ENCODE measurements around the gene LDLRAD3.

The LDLRAD3 gene

DNA sequence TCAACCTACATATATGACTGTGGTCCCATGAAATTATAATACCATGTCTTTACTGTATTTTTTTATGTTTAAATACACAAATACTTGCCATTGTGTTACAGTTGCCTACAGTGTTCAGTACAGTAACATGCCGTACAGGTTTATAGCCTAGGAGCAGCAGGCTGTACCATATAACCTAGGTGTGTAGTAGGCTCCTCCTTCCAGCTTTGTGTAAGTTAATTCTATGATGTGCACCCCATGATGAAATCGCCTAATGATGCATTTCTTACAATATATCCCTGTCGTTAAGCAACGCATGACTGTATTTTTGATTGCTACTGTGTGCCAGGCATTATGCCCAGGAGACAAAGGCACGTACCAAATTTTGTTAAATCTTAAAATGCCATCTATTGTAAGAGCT lies 163.7 kb downstream of the LDLRAD3 start:
- TF ChIP-seq, protein P1, sequence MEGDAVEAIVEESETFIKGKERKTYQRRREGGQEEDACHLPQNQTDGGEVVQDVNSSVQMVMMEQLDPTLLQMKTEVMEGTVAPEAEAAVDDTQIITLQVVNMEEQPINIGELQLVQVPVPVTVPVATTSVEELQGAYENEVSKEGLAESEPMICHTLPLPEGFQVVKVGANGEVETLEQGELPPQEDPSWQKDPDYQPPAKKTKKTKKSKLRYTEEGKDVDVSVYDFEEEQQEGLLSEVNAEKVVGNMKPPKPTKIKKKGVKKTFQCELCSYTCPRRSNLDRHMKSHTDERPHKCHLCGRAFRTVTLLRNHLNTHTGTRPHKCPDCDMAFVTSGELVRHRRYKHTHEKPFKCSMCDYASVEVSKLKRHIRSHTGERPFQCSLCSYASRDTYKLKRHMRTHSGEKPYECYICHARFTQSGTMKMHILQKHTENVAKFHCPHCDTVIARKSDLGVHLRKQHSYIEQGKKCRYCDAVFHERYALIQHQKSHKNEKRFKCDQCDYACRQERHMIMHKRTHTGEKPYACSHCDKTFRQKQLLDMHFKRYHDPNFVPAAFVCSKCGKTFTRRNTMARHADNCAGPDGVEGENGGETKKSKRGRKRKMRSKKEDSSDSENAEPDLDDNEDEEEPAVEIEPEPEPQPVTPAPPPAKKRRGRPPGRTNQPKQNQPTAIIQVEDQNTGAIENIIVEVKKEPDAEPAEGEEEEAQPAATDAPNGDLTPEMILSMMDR (IDR thresholded peaks at IDR 0.05; ENCODE audit: insufficient read depth, low read depth, low read length, missing control alignments), result no peak
- no peak overlapping the region for H3K4me3 ChIP-seq (ENCODE audit: low read length)
- no peak for DNase-seq (ENCODE audit: low read depth)

DNA sequence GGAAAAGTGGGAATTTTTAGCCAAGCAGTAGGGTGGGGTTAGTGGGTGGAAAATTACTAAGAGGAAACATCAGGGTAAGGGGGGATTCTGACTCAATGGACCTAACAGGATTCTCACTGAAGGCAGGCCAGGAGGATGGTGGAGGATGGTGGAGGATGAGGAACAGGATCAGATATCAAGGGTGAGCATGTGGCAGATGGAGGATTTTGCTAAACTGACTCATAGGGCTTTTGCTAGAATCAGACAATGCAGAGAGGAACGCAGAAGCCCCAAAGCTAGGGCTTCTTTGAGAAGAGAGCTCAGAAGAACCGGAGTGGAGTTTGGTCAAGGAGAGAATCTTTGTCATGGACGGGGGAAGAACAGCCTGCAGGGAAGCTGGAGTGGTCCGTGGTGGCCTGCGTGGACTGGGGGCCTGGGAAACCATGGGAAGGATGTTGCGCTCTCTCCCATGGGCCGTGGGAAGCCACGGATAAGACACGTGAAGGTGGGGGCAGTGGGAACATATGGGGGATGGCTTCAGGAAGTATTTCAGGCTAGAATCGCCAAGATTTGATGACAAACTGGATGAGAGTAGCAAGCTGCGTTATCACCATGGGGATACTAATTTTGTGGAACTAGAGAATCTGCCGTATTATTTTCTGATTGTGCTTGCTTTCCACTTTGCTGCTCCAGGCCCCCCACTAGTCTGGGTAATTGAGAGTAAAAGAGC lies 165.2 kb downstream of the LDLRAD3 start:
- TF ChIP-seq, protein P1 (IDR thresholded peaks at IDR 0.05; ENCODE audit: insufficient read depth, low read depth, low read length, missing control alignments), result no peak
- no peak overlapping the region for H3K4me3 ChIP-seq (ENCODE audit: low read length)
- DNase-seq (ENCODE audit: low read depth), result no peak

DNA sequence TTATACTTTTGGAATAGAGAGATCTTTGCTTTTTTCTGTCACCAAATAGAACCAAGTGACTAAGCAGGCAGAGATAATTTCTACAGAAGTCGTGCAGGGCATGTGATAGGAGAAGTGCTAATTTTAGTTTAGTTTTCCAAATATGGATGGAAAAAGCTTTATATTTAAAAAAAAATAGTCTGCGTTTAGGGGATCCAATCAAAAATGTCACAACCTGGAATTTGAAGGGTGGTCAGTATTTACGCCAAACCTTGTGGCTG lies 165.7 kb downstream of the LDLRAD3 start:
- TF ChIP-seq, protein P1 (IDR thresholded peaks at IDR 0.05; ENCODE audit: insufficient read depth, low read depth, low read length, missing control alignments), result no peak
- no peak overlapping the region for H3K4me3 ChIP-seq (ENCODE audit: low read length)
- no peak for DNase-seq (ENCODE audit: low read depth)

DNA sequence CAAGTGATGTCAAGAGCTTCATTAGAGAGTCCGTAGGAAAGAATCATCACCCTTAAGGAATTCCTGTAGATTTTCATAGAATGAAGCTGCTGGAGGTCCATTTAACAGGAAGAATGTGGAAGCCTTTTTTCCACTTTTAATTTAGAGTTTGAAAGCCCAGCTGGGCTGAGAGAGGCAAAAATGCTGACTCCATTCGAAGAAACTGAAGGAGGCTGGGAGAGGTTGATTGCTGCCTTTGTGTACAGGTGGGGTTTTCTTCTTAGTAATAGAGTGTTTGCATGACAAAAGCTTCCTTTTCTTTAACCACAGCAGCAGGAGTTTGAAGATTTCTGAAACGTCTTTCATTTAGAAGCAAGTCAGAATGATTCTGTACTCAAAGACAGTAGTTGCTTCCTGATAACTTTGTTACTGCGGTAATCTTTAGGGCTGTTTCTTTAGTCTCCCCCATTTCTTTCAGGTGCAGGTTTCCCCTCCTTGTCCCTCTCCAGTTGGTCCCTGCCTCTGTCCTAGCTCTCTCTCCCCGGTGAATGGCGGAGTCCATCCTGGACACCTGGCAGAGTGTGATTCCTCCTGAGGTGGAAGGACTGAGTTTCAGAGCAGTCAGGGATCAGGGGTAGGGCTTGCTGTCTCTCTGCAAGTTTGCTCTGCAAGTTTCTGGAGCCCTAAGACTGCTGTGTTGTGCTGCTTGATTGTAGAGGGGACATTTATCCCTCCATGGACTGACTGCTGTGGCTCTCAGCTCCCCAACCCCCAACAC lies 166.2 kb downstream of the LDLRAD3 start:
- no peak overlapping the region for H3K4me3 ChIP-seq (ENCODE audit: low read length)
- TF ChIP-seq, protein P1 (IDR thresholded peaks at IDR 0.05; ENCODE audit: insufficient read depth, low read depth, low read length, missing control alignments), result no peak
- DNase-seq (ENCODE audit: low read depth), result no peak

DNA sequence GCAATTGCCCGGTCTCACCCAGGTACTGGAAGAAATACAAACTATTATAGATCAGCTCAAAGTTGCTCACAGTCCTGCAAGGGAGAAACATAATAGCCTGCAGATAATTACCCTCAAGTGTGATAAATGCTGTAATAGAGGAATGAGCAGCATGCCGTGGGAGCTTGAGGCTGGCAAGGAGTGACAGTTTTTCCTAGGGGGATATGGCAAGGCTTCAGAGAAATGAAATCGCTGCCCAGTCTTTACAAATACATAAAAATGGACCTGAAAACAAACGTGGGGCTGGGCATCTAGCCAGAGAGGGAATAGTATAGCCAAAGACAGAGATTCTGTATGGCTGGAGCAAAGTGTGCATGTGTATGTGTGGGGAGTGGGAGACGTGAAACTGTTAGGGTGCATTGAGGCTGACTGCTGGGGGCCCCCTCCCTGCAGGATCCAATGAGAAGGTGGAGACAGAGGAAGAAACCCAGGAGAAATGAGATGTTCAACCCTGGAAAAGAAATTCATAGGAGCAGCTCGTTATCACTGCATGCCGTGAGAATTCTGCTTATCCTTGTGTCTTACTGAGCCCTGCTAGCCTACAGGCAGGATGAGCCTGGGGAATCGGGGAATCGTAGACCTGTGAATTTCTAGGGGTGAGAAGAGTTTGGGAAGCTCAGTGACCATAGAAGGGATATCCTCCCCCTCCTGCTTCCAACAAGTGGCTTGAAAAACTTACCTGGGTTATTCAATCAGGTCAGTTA lies 167.0 kb downstream of the LDLRAD3 start:
- TF ChIP-seq, protein P1 (IDR thresholded peaks at IDR 0.05; ENCODE audit: insufficient read depth, low read depth, low read length, missing control alignments), result no peak
- DNase-seq (ENCODE audit: low read depth), result no peak
- H3K4me3 ChIP-seq (ENCODE audit: low read length), result no peak overlapping the region

DNA sequence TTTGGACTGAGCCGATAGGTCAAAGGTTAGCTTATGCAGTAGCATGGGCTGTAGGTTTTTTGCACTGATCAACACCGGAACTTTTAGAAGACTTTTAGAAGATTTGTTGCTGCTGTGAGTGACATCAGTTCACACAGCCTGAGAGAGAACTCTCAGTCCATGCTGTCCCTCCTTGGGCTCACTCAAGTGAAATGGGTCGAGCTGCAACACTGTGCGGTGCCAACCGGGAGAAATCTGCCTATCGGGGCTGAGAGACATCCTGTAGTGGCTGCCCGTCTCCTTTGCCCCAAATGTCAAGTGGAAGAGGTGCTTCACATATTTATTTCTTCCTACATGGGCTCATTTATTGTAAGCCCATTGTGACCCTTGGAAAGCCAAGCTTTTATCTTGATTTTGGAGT lies 170.2 kb downstream of the LDLRAD3 start:
- H3K4me3 ChIP-seq (ENCODE audit: low read length), result no peak overlapping the region
- TF ChIP-seq, protein P1 (IDR thresholded peaks at IDR 0.05; ENCODE audit: insufficient read depth, low read depth, low read length, missing control alignments), result no peak
- DNase-seq (ENCODE audit: low read depth), result no peak
